ENCODE data around the gene CREB5.

- TF ChIP-seq CTCF (CRISPR knock-in tag; IDR thresholded peaks at IDR 0.05) = no peak
- no peak for TF ChIP-seq MYC (CRISPR knock-in tag; IDR thresholded peaks at IDR 0.05; ENCODE audit: borderline replicate concordance)
- no peak for TF ChIP-seq POLR2A (IDR thresholded peaks at IDR 0.05; ENCODE audit: insufficient read depth in 1 of 2, low read depth in 2 of 2, low read length in 2 of 2)
- no peak for TF ChIP-seq CBFB (CRISPR knock-in tag; IDR thresholded peaks at IDR 0.05)
- TF ChIP-seq UBTF (CRISPR knock-in tag; IDR thresholded peaks at IDR 0.05) = no peak
- no peak for TF ChIP-seq SP1 (IDR thresholded peaks at IDR 0.05)
- no peak for TF ChIP-seq SP1 (CRISPR knock-in tag; IDR thresholded peaks at IDR 0.05)
- no peak for TF ChIP-seq STAT6 (CRISPR knock-in tag; IDR thresholded peaks at IDR 0.05; ENCODE audit: borderline replicate concordance)
- TF ChIP-seq PTBP1 (IDR thresholded peaks at IDR 0.05; ENCODE audit: low read depth, low read length, poor library complexity, severe bottlenecking) = no peak
Observed at GRCh38 chr7:28375729-28376128, 36.6 kb upstream of the CREB5 start.
